Ascending aorta (tissue), 2 donors: ENCODE measurements around the gene F2RL1. TPM values are rescaled to one million over a fixed set of nuclear protein-coding genes. Genes with fewer than 3 reads are reported as not detected.

ENCODE experiments used
- DNase-seq, 2 donors: peaks; one replicate each; pipeline ENCODE4 v3.0.0-alpha.2; 2019; ENCODE audit warnings: low spot score in 2 of 2
- H3K27ac ChIP-seq, 2 donors: fragments of 200-600 bp; sonication (generic); one replicate each; pipeline ENCODE4 v1.5.1; 2016 to 2017; ENCODE audit warnings: mild to moderate bottlenecking in 1 of 2
- H3K27me3 ChIP-seq: fragments of 200-600 bp; sonication (generic); one replicate; pipeline ENCODE4 v1.5.1; 2017
- H3K36me3 ChIP-seq, 2 donors: fragments of 200-600 bp; sonication (generic); one replicate each; pipeline ENCODE4 v1.5.1; 2016
- H3K4me1 ChIP-seq, 2 donors: fragments of 200-600 bp; sonication (generic); one replicate each; pipeline ENCODE4 v1.5.1; 2016 to 2017; ENCODE audit warnings: mild to moderate bottlenecking in 1 of 2
- H3K4me3 ChIP-seq, 2 donors: fragments of 200-600 bp; sonication (generic); one replicate each; pipeline ENCODE4 v1.5.1; 2016 to 2017; ENCODE audit warnings: mild to moderate bottlenecking in 1 of 2
- H3K9me3 ChIP-seq, 2 donors: fragments of 200-600 bp; sonication (generic); one replicate each; pipeline ENCODE4 v1.5.1; 2016
- intact Hi-C: fragments of 100-400 bp; cut with DNase I; formaldehyde crosslinking; loops from one replicate; pipeline ENCODE4 v1.15.1; 2023
- total RNA-seq: library from RNA; depleted of rRNA; stranded (reverse); fragments of >200 nt; gene quantifications from one replicate; pipeline ENCODE4 v1.1.0, GENCODE V29; 2016
- TF ChIP-seq, protein P1 (sequence below), 3 experiments: fragments of 200-600 bp in 2 of 3; fragments of 450-650 bp in 1 of 3; sonication (generic) in 2 of 3; IDR thresholded peaks; one replicate each; pipeline ENCODE4 v1.5.1; 2016 to 2019; ENCODE audit warnings: antibody characterized with exemption in 3 of 3, mild to moderate bottlenecking in 1 of 3, moderate library complexity in 1 of 3

The F2RL1 gene
- total RNA-seq, 1 donor from 2014 or later: 0.53 TPM

DNA sequence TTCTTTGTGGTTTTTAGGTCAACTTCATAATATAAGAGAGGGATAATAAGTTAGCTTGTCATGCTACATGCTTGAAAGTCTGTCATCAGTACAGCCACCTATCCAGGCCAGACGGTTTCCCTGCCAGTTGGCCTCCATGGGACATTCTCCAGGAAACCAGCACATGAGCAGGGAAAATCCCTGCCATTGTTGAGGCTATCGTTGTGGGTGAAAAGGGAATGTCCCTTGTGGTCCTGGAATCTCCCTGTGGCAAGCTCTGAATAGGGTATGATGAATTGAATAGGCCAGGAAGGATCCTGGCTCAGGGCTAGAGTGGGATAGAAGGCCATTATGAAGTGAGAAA lies 12.3 kb downstream of the F2RL1 start:
- TF ChIP-seq, protein P1, sequence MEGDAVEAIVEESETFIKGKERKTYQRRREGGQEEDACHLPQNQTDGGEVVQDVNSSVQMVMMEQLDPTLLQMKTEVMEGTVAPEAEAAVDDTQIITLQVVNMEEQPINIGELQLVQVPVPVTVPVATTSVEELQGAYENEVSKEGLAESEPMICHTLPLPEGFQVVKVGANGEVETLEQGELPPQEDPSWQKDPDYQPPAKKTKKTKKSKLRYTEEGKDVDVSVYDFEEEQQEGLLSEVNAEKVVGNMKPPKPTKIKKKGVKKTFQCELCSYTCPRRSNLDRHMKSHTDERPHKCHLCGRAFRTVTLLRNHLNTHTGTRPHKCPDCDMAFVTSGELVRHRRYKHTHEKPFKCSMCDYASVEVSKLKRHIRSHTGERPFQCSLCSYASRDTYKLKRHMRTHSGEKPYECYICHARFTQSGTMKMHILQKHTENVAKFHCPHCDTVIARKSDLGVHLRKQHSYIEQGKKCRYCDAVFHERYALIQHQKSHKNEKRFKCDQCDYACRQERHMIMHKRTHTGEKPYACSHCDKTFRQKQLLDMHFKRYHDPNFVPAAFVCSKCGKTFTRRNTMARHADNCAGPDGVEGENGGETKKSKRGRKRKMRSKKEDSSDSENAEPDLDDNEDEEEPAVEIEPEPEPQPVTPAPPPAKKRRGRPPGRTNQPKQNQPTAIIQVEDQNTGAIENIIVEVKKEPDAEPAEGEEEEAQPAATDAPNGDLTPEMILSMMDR (IDR thresholded peaks at IDR 0.05): no peak

DNA sequence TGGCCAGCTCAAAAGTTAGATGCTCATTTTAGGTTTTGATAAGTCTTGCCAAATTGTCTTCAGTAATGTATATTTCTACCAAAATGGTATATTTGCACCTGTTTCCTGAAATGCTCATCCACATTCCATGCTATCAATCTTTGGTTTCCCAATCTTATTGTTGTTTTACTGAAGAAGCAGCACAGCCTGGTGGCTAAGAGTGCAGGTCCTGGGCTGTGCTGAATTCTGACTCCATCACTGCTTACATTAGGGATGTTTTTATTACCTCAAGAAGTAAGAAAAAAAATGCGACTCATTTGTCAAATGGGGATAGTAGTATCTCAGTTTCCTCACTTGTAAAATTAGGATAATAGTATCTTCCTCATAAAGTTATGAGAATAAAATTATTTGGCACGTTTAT lies 17.4 kb downstream of the F2RL1 start:
- H3K4me3 ChIP-seq: no peak overlapping the region
- no peaks in the 10 kb centered on the region for H3K4me1 ChIP-seq
- H3K27ac ChIP-seq: no peak overlapping the region
- DNase-seq: no peak
- TF ChIP-seq, protein P1 (IDR thresholded peaks at IDR 0.05): no peak
- H3K36me3 ChIP-seq: no peaks in the 10 kb centered on the region
- no peaks in the 10 kb centered on the region for H3K27me3 ChIP-seq
- H3K9me3 ChIP-seq: no peaks in the 10 kb centered on the region
- intact Hi-C loops: no loop called here

More for the DNA sequence above, 12.3 kb downstream of the F2RL1 start:
- intact Hi-C loops: no loop called here
- no peaks in the 10 kb centered on the region for H3K4me1 ChIP-seq
- DNase-seq: no peak
- no peaks in the 10 kb centered on the region for H3K27me3 ChIP-seq
- H3K27ac ChIP-seq: no peak overlapping the region
- H3K4me3 ChIP-seq: no peak overlapping the region
- H3K36me3 ChIP-seq: no peaks in the 10 kb centered on the region
- H3K9me3 ChIP-seq: no peaks in the 10 kb centered on the region

DNA sequence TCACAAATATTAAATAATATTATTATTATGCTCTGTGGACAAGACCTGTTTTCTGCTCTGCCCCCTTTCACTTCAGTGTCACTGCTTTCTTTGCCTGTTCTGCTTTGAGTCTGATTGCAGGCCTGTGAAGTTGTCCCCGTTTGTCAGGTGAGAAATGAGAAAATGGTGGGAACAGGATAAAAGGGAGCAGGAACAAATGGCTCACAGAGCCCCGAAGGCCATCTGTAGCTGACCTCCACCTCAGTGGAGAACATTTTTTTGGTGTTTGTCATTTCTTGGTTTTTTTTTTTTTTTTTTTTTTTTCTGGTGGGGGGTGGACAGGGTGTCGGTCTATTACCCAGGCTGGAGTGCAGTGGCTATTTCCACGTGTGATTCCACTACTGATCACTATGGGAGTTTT lies 17.8 kb downstream of the F2RL1 start:
- intact Hi-C loops: no loop called here
- Histone ChIP-seq H3K27ac (no peak overlapping the region), H3K9me3 (no peaks in the 10 kb centered on the region), H3K36me3 (no peaks in the 10 kb centered on the region), H3K4me1 (no peaks in the 10 kb centered on the region), H3K4me3 (no peak overlapping the region), H3K27me3 (no peaks in the 10 kb centered on the region)
- DNase-seq: no peak
- TF ChIP-seq, protein P1 (IDR thresholded peaks at IDR 0.05): no peak

DNA sequence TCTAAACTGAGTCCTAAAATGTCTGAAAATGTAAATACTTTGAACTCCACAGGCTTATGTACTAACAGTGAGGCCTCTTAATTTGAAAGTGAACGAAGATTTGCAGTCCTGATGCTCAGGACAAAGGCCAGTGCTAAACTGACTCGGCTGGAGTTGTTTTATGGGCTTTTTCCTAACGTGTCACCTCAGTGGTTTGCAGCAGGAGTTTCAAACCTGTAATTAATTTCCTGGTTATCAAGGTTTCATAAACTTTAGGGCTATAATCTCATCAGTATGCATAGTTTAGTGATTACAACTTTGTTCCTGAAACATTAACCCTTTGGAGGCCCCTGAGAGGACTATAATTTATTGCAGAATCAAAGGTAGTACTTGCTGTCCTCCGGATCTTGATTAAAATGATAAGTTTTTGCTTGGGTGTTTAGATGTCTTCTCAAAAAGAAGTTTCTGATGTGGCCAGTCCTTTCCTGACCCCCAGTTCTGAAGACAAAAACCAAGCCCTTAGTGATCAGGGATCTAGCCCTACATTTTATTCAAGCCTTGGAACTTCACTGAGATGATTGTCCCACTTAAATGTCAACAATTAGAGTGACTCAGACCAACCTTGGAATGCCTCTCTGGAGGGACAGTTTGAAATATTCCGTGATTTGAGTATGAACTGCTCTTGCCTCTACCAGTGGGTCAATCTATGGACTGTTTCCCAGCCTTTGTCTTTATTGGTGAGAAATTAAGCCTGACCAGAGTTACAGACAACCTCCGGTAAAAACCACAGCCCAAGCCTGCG lies 19.8 kb downstream of the F2RL1 start:
- no peaks in the 10 kb centered on the region for H3K9me3 ChIP-seq
- no peaks in the 10 kb centered on the region for H3K4me1 ChIP-seq
- DNase-seq: no peak
- no peak overlapping the region for H3K4me3 ChIP-seq
- no peaks in the 10 kb centered on the region for H3K27me3 ChIP-seq
- no peak overlapping the region for H3K27ac ChIP-seq
- no peaks in the 10 kb centered on the region for H3K36me3 ChIP-seq
- intact Hi-C loops: no loop called here
- TF ChIP-seq, protein P1 (IDR thresholded peaks at IDR 0.05): no peak

DNA sequence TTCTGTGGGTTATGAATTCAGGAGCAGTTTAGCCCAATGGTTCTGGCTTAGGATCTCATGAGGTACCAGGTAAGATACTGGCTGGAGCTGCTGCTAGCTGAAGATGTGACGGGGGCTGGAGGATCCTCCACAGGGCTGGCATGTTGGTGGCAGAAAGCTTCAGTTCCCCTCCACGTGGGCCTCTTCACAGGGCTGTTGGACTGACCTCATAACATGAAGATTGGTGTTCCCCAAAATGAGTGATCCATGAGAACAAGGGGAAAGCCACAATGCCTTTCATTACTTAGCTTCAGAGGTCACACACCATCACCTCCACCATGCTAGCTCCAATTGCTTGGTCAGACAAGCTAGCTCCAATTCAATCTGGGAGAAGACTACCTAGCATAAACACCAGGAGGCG lies 22.5 kb downstream of the F2RL1 start:
- H3K9me3 ChIP-seq: no peaks in the 10 kb centered on the region
- DNase-seq: no peak
- no peaks in the 10 kb centered on the region for H3K36me3 ChIP-seq
- no peak overlapping the region for H3K27ac ChIP-seq
- intact Hi-C loops: no loop called here
- H3K27me3 ChIP-seq: no peaks in the 10 kb centered on the region
- H3K4me3 ChIP-seq: no peak overlapping the region
- no peaks in the 10 kb centered on the region for H3K4me1 ChIP-seq
- TF ChIP-seq, protein P1 (IDR thresholded peaks at IDR 0.05): no peak

DNA sequence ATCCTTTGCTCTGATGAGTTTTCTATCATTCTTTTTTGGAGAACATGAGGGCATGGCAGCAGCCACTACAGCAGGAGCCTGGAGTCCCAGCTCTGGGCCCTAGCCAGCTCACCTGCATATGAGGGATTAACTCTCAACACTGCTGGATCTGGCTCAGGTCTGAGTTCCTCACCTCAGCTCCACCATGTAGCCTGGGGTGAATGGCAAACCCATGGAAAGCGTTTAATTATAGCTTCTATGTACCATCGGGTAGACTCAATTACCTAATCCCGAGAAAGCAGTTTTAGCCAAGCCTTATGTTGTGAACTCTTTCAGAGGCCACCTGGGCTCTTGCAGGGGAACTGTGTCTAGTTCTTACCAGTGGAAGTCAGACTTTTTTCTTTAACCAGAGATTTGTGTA lies 27.1 kb downstream of the F2RL1 start:
- Histone ChIP-seq H3K27ac (no peak overlapping the region), H3K27me3 (no peaks in the 10 kb centered on the region), H3K4me3 (no peak overlapping the region), H3K9me3 (no peaks in the 10 kb centered on the region), H3K36me3 (no peaks in the 10 kb centered on the region), H3K4me1 (no peaks in the 10 kb centered on the region)
- TF ChIP-seq, protein P1 (IDR thresholded peaks at IDR 0.05): no peak
- no peak for DNase-seq
- intact Hi-C loops: no loop called here
